Measurements from ENCODE around the gene PXDC1.
"Not testable (repeated sequence)": the region's sequence is repeated elsewhere in the genome, so short reads cannot be mapped to it uniquely, and the experiment has no call there.

The PXDC1 gene

GRCh38 chr6:3707751-3708412 lies 43.6 kb downstream of the PXDC1 start:
- no peak for DNase-seq

GRCh38 chr6:3707024-3707423 lies 44.5 kb downstream of the PXDC1 start:
- no peak for DNase-seq

GRCh38 chr6:3706547-3706946 lies 45.0 kb downstream of the PXDC1 start:
- no peak for DNase-seq

- DNase-seq = no peak
These were observed 49.9 kb downstream of the PXDC1 start for GRCh38 chr6:3701631-3702030.

GRCh38 chr6:3699231-3699630 lies 52.3 kb downstream of the PXDC1 start:
- DNase-seq = no peak

GRCh38 chr6:3698021-3698420 lies 53.5 kb downstream of the PXDC1 start:
- no peak for DNase-seq

- DNase-seq = no peak
These were observed 53.9 kb downstream of the PXDC1 start for GRCh38 chr6:3697609-3698008.

GRCh38 chr6:3696525-3697088 lies 54.9 kb downstream of the PXDC1 start:
- no peak for DNase-seq

- DNase-seq = no peak
These were observed 56.3 kb downstream of the PXDC1 start for GRCh38 chr6:3695065-3695817.

- DNase-seq = no peak
These were observed 57.7 kb downstream of the PXDC1 start for GRCh38 chr6:3693831-3694230.

GRCh38 chr6:3690506-3690905 lies 61.0 kb downstream of the PXDC1 start:
- no peak for DNase-seq

- DNase-seq = no peak
These were observed 63.7 kb downstream of the PXDC1 start for GRCh38 chr6:3687847-3688246.

GRCh38 chr6:3683331-3683730 lies 68.2 kb downstream of the PXDC1 start:
- no peak for DNase-seq

- DNase-seq = no peak
These were observed 72.6 kb downstream of the PXDC1 start for GRCh38 chr6:3678946-3679345.

GRCh38 chr6:3677751-3678150 lies 73.8 kb downstream of the PXDC1 start:
- not testable (repeated sequence) for DNase-seq

GRCh38 chr6:3677351-3677750 lies 74.2 kb downstream of the PXDC1 start:
- not testable (repeated sequence) for DNase-seq
